SKM-1 treated with dmso at 0.1 percent for 144 hours (cell line): ENCODE measurements around the gene ZFYVE28.

Source experiments
- DNase-seq: peaks from one replicate; lab custom pipeline; 2025; ENCODE audit not compliant: unreplicated experiment; lab: John Stamatoyannopoulos, UW

Gene ZFYVE28

DNA sequence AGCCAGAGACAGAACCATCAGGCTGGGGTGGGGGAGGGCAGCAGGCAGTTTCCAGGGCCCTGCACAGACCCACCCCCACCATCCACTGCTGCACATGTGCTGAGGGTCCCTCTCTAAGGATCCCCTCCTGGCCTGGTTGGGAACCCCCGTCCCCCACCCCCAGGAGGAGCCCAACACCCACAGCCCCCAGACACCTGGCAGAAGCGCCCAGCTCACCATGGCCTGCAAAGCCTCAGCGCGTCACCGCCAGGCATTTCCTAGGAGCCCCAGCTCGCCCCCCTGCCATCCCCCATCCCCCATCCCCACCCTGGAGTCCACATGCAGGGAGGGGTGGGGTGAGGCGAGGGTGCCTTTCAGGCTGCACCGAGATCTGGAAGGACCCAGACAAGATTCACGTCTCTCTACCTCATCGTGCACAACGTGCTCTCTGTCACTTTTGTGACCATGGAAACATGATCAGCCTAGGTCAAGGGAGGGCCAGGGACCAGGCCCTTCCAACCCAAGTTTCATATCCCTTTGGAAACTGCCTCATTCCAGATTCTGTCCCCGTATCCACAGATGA lies 165.8 kb downstream of the ZFYVE28 start:
- DNase-seq = no peak

DNA sequence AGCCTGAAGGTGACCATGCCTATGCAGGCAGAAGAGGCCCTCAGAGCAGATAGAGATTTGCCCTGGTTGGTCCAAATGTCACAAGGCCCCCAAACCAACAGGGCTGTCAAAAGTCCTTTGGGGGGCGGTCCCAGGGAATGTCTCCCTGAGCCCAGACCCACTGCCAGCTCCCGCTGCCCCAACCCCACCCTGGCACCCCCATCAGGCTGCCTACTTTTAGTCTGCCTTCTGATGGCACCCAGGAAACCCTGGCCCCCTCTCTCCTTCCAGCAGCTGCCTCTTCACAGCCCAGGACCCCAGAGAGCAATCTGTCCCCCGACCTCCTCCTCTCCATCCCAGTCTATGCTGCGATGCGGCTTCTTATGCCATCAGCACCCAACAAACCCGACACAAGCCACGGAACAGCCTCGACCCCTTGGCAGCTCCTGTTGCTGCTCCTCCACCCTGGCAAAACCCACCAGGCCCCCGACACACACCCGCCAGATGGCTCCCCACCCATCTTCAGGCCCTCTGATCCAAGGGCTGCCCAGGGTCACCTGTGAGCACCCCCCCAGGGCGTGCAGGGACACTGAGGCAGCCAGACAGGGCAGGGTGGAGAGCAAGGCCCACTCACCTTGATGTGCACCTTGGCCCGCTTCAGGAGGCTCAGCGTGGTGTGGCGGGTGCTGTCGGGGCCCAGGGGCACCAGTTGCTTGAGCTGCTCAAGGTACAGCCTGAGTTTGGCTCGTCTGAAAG lies 166.5 kb downstream of the ZFYVE28 start:
- DNase-seq = no peak

DNA sequence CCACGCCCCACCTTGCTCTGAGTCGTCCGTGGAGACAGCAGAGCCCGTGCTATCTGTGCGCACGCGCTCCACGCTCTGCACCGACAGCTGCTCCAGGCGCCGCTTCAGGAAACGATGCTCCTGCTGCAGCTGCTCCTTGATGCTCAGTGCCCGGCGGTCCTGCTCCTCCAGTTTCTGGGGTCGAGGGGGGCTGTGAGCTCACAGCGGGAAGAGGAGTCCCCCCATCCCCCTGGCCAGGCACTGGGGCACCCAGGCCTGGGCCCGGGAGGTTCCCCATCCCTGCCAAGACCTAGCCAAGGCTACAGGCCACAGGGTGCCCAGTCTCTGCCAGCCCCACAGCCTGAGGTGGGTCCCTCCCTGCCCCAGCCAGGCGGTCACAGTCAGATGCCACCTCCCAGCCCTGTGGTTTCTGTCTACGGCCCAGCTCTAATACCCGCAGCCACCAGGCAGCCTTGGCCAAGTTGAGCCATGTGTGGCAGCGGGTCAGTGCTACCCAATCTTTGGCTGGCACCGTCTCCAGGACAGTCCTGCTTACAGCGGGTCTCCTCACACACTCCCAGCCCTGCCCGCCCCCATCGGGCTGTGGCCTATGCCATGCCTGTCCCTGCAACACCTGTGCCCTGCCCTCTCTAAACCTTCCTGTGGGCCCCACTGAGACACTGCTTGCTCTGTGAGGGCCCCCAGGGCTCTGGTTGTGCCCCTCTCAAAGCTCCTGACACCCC lies 167.2 kb downstream of the ZFYVE28 start:
- DNase-seq = no peak

DNA sequence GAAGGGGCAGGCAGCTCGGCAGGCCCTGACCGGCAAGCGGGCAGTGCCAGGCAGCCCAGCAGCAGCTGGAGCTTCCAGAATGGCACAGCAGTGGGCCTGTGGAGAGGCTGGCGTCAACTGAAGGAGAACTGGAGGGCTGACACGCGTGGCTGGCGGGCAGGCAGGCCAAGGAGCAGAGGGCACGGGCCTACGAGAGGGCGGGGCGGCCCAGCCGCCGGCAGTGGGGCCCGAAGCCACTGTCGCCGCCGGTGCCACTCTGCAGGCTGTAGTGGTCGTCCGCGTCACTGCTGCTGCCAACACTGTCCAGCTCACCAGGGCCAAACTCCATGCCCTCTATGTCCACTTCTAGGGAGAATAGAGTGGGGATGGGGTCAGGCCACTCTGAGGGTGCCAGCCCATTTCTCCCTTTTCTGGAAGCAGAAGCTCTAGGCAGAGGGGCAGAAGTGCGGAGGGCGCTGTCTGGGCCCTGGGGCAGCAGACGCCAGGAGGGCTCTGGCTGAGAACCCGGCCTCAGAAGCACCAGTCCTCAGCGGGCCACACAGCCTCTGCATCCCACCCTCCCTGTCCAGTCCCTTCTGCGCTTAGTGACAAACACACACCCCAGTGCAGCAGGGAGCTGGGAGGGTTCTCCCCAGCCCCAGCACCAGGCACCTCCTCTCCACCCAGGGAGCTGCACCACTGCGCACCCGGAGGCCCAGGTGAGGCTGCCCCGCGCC lies 167.9 kb downstream of the ZFYVE28 start:
- no peak for DNase-seq

DNA sequence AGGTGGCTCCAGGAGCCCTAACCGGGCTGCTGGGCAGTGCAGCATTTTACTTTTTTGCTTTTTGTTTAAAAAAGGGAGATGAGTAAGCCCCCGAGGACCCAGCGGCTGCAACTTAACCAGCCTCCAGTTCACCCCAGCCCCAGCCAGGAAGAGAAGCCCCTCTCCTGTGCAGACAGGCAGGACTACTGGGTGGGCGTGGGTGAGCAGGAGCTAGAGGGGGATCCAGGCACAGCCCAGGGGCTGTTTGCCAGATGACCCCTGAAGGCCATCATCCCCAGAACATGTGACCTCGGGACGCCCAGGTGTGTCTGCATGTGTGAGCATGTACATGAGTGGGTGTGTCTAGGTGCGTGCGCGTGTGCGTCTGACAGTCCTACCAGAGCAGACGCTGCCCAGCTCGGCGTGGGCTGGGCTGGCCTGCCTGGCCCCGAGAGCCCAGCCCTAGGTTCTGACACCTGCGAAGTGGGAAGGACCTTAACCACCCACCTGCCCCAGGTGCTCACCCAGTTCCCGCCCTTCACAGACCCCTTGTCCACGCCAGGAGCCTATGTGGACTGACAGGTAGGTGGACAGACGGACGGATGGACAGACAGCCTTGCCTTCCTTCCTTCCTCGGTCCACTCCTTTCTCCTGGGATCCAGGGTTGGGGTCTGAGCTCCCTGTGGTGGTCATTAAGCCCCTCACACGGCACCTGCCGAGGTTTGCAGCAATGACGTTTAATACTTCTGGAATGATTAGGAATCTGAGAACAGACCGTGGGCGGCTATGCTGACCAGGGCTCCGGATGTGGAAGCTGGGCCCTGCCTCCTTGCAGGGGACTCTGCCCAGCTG lies 168.7 kb downstream of the ZFYVE28 start:
- DNase-seq = no peak

DNA sequence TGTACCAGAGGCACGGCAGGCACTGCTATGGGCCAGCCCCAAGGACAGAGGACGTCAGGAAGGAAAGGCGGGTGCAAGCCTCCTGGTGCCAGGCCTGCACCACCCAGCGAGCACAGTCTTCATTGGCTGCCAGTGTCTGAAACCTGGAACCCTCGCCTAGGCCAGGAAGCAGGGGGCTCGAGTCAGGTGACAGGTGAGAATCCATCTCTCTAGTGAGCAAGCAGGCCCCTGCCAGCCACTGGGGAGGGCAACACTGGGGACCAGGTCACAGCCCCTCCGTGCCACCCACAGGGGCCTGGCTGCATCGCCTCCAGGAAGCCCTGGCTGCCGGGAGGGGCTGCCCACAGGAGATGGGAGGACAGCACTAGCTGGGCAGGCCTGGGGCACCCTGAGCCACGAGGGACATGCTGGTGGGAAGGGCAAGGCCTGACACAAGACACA lies 169.6 kb downstream of the ZFYVE28 start:
- DNase-seq = no peak

DNA sequence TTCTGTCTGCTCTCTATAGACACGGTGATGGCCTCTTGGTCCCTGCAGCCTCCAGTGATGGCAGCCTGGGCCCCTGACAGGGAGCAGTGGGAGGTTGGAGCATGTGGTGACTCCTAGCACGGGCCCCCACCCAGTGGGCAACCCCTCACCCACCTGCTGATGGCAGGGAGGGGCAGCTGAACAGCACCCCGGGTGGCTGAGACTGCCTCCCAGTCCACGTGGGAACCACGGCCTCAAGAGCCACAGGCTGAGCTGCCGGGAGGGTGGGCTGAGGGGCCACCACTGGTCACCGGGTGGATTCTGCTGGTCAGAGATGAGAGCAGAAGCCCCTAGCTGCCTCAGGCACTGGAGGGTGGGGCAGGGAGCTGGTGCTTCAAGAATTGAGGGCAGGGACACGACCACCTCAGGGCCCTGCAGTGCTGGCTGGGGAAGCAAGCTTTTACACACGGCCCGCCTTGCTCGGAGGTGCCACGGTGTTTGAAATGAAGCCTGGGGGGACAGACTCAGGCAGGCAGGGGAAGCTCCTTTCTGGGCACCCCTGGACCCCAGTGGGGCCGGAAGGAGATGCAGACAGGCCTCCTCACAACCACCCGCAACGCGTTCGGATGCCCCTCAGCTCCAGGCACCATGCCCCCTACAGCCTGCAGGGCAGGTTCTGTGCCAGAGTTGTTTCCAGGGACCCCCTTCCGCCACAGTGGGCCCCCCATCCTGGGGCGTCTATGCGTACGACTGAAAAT lies 170.2 kb downstream of the ZFYVE28 start:
- no peak for DNase-seq

DNA sequence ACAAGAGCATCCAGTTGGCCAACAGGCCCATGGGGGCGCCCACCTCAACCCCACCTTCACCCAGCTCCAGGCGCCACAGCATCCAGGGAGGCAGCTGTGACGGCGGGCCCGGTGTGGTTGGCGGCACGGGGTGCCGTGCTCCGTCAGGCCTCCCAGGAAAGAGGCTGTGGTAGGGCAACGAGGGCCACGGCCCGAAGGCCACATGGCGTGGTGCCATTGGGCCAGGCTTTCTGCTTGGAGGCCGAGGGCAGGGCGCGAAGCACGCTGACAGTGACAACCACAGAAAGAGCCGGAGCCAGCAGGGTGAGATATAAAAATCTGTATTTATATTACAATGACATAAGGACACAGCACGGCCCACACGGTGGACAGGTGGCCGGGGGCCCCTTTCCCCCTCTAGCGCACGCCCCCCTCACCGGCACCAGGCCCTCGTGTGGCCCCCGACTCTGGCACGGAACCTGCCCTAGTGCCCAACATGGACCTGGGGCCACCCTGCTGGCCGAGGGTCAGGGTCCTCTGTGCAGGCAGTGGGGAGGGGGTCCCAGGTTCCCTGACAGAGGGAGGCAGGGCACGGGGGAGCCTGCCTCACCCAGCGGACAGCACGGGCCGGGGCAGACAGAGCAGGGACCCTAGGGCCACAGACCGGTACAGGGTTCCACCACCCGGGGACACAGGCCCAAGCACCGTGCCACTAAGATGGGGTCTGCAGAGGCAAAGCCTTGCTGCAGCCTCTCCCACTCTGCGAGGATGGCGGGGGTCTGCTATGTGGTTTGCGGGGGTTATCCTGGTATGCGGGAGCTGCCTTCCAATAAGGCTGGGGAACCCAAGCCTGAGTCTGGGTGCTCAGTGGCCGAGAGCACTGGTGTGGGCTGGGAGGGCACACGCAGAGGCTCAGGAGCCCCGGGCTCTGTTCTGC lies 171.1 kb downstream of the ZFYVE28 start:
- no peak for DNase-seq

DNA sequence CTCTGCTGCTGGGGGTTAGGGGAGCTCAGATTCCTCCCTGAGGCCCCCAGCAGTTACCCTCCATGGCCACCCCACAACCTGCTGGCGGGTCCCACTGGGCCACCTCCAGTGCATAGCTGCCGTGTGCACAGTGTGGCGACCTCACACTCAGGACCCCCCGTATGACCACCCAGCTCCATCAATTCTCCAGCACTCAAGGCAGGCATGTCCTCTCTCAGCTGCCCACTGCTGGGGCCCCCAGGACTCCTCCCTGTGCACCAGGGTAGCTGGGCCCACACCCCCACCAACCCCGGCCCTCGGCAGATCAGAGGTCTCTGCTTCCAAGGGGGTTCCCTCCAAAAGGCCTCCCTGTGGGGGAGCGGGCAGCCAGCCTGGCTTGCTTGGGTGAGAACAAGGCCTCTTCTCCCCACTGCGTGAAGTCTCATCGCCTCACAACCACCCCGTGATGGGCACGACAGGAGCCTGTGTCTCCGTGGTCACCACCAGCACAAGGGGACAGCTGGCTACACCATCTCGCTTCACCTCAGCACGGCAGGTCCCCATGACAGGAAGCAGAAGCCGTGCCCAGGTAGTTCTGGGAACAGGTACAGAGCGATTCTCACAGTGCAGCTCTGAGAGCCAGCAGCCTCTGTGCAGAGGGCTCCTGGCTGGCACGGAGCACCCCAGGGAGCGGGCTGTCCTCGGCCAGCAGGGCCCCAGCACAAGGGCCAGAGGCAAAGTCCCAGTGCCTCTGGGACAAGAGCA lies 171.9 kb downstream of the ZFYVE28 start:
- DNase-seq = no peak

DNA sequence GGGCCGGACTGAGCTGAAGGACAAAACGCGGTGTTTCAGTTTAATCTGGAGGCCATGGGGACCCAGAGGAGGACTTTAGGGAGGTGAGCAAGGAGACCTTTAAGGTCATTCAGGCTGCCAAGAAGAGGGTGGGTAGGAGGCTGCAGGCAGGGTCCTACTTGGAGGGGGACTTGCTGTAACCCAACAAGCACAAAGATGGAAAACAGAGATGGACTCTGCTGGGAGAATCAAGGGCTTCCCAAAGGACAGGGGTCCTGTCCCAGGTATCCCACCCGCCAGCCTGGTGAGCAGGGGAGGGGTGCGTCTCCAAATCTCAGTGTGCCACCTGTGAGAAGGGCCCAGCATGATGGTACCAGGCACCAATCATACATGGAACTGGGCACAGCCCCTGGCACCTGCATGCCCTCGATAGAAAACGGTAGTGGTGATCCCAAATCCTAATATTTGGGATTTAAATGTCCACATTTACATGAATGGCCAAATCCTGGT lies 172.6 kb downstream of the ZFYVE28 start:
- no peak for DNase-seq

DNA sequence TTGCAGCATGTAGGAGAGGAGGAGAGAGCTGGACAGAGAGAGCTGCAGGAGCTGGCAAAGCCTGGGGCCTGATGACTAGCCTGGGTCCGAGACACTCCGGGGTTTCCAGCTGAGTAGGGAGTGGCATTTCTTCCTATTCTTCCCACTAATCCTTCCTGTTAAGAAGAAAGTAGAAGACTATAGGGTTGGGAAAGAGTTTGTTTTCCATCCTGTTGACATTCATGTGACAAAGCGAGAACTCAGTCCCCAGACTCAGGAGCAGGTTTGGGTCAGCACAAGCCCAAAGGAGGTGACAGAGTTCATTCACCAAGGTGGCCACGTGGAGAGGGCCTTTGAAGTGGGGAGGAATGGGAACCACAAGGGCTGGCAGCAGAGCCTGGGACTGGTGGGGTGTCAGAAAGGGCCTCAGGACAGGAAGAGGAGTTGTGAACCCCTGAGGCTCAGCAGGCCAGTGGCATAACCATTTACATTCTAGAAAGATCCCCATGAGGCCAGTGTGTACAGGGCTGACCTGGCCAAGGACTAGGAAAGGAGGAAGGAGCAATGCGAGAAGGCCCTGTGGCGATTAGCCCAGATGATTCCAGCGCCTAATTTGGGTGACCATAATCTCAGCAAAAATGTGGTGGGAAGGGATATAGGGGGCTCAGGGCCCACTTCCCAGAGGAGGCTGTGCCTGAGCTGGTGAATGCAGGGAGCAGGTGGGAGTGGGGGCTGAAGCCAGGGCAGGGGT lies 173.2 kb downstream of the ZFYVE28 start:
- no peak for DNase-seq

DNA sequence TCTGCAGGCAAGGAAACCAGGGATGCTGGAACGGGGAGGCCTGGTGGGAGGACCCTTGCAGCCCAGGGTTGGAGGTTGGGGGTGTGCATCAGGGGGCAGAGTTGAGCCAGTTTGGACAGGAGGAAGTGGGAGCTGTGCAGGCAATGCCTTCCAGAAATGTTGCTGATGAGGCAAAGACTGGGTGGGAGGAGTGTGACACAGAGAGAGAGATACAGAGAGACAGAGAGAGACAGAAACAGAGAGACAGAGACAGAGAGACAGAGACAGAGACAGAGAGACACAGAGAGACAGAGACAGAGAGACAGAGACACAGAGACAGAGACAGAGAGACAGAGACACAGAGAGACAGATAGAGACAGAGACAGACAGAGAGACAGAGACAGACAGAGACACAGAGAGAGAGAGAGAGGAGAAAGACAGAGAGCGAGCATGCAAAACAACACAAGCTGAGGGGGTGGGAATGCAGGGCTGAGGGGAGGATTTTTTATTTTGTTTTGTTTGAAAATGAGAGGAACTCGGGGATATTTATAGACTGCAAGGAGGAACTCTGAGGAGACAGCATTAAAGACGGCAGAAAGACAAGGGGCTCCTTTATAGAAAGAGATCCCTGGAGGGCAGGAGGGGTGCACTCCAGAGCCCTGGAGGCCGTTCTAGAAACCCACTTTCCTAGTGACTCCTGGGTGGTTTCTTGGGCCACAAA lies 174.6 kb downstream of the ZFYVE28 start:
- peak; percentile 78 for DNase-seq

DNA sequence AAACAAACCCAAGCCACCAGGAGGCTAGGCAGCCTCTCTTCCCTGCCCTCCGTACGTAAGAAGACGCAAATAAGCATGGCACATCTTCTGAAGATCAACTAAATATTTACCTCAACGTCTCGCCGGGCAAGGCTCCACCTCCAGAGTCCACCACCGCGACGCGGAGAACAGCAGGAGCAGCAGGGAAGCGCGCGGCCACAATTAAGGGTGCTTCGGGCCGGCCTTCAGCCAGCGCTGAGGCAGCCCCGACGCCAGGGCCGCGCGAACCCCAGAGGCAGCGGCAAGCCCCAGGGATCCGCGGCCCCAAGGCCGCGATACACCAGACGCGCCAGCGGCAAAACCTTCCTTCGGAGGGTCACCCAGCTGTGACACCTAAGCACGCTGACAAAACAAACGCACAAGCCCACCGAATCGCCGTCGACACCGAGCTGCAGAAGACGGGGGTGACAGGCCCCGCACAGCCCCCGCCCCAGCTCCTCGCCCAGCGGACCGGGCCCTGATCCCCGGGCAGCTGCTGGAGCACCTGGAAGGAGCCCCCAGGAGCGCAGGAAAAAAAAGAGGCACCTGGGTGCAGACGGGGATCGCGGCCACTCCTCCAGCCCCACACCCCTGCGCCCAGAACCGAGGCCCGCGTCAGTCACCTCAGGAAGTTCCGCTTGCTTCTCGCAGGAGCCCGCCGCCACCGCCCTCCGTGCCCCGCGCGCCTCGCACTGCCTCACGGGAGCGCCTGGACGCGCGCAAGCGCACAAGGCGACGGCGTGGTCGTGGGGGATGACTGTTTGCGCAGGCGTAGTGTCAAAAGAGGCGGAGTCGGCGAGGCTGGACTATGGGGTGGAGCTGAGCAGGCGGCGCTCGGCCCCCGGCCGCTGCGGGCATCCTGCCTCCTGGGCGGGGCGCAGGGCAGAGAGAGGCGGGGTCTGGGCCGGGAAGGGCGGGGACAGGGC lies 176.8 kb downstream of the ZFYVE28 start, which contains the start of the genes HAUS3 and POLN:
HAUS3 (minus strand) TSS at position 712 of the 944 bp plus-strand sequence. CDS start 1,175 bp downstream, outside the sequence.
POLN (minus strand) TSS at position 712 of the 944 bp plus-strand sequence. CDS start 12,890 bp downstream, outside the sequence.
- peak; percentile 98 for DNase-seq

DNA sequence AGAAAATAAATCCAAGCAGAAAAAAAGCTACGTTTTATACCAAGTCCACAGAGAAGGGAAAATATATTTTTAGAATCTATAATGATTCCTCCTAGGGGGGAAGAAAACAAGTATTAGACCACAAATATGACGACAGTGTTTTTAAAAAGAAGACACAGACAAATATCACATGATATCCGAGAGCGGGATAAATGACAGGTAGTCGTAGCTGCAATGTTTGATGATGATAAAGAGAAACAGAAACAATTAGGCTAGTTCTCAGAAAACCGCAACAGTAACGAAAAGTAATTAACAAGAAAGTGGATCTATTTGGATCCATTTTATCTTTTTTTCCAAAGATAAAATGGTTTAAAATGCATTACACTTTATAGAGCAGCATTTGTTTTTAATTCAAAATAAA lies 177.4 kb downstream of the ZFYVE28 start:
- DNase-seq = no peak

DNA sequence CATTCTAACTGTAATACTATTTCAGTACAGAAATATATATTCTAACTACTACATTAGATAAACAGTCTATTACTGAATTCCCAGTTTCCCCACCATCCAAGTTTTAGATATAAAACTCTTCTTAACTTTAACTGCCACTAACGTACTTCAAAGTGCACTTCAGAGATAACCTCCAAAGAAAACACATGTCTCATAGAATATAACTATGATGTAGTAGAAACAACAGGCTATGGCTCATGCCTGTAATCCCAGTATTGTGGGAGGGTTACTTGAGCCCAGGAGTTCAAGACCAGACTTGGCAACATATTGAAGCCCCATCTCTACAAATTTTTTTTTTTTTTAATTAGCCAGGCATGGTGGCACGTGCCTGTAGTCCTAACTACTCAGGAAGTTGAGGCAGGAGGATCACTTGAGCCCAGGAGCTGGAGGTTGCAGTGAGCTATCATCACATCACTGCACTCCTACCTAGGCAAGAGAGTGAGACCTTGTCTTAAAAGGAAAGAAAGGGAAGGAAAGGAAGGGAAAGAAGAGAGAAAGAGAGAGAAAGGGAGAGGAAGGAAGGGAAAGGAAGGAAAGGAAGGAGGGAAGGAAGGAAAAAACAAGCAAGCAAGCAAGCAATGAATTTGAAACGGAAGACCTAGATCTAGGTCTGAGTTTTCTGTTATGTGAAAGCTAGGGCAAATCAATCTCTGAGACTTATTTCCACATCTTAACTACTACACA lies 181.3 kb downstream of the ZFYVE28 start:
- no peak for DNase-seq
